ENCODE data around the gene EPAS1. TPM values are rescaled to one million over a fixed set of nuclear protein-coding genes. Genes with fewer than 3 reads are reported as not detected.

The EPAS1 gene
- total RNA-seq, 1 experiment from 2014 or later, result 106 TPM

DNA sequence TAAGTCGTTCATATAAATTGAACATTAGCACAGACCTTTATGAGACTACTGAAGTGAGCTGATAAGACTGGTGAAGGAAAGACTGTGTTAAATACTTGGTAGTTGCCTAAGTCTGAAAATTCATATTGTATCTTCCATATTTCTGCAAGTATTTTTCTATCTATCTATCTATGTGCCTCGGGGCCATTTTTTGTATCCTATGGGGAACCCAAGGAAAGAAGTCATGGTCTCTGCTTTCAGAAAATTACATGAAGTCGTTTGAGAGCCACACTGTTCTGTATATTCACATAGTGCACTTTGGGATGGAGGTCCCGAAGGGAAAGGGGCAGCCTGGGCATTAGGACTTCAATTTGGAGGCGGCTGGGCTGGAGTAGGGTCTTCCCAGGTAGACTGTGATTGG is 89.6 kb downstream of the EPAS1 start:
- no peaks in the 10 kb centered on the region for H3K27me3 ChIP-seq (ENCODE audit: control insufficient read depth, insufficient read depth, low read length)

DNA sequence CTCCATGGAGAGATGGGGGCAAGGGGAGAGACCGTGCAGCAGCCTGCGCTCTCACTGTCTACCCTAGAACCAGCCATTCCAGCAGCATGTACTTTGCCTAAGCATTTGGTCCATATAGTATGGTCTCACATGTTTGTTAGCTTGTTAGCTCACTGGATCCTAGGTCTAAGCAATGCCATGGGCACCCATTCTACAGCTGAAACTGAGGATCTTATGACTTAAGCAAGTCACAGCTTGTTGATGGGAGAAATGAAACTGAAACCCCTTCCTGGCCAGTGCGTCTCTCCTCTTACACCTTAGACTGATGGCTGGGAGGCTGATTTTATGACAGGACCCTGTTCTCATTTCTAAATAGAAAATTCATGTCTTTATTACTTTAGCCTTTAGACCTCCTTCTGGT is 90.1 kb downstream of the EPAS1 start:
- ChIA-PET POLR2A (no interaction called here), CTCF (no interaction called here)
- no peak for DNase-seq (ENCODE audit: low read depth, low spot score)
- in situ Hi-C loops (cut with HindIII; ENCODE audit: low pct_unique_long_range_greater_than_20kb, low sequenced_read_pairs), result no loop called here
- H3K4me1 ChIP-seq (ENCODE audit: control insufficient read depth, insufficient read depth, low read length), result no peaks in the 10 kb centered on the region
- H3K36me3 ChIP-seq (ENCODE audit: control insufficient read depth, insufficient read depth, low read length), result no peaks in the 10 kb centered on the region; the same call in 1 of the 2 replicates
- no TSS peak for BruUV-seq (replicated peaks)
- intact Hi-C loops (cut with micrococcal nuclease; ENCODE audit: unreplicated experiment), result no loop called here
- no peak overlapping the region for H3K4me3 ChIP-seq (ENCODE audit: low read depth in 2 of 2, low read length in 2 of 2)
- no peak for ATAC-seq
- H3K9me3 ChIP-seq (ENCODE audit: control insufficient read depth, insufficient read depth, low read depth, low read length), result no peaks in the 10 kb centered on the region
- H3K27ac ChIP-seq (ENCODE audit: low read length), result no peak overlapping the region
- H3K27me3 ChIP-seq (ENCODE audit: control insufficient read depth, insufficient read depth, low read length), result no peaks in the 10 kb centered on the region
- TF ChIP-seq, protein P1, sequence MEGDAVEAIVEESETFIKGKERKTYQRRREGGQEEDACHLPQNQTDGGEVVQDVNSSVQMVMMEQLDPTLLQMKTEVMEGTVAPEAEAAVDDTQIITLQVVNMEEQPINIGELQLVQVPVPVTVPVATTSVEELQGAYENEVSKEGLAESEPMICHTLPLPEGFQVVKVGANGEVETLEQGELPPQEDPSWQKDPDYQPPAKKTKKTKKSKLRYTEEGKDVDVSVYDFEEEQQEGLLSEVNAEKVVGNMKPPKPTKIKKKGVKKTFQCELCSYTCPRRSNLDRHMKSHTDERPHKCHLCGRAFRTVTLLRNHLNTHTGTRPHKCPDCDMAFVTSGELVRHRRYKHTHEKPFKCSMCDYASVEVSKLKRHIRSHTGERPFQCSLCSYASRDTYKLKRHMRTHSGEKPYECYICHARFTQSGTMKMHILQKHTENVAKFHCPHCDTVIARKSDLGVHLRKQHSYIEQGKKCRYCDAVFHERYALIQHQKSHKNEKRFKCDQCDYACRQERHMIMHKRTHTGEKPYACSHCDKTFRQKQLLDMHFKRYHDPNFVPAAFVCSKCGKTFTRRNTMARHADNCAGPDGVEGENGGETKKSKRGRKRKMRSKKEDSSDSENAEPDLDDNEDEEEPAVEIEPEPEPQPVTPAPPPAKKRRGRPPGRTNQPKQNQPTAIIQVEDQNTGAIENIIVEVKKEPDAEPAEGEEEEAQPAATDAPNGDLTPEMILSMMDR (IDR thresholded peaks at IDR 0.05), result no peak

More for the DNA sequence above, 89.6 kb downstream of the EPAS1 start:
- DNase-seq (ENCODE audit: low read depth, low spot score) (no peak), ATAC-seq (no peak)
- POLR2A ChIA-PET, result no interaction called here
- Histone ChIP-seq H3K4me1 (ENCODE audit: control insufficient read depth, insufficient read depth, low read length) (no peaks in the 10 kb centered on the region), H3K36me3 (ENCODE audit: control insufficient read depth, insufficient read depth, low read length) (no peaks in the 10 kb centered on the region; the same call in 1 of the 2 replicates), H3K9me3 (ENCODE audit: control insufficient read depth, insufficient read depth, low read depth, low read length) (no peaks in the 10 kb centered on the region), H3K4me3 (ENCODE audit: low read depth in 2 of 2, low read length in 2 of 2) (no peak overlapping the region), H3K27ac (ENCODE audit: low read length) (no peak overlapping the region)
- CTCF ChIA-PET, result no interaction called here
- in situ Hi-C loops (cut with HindIII; ENCODE audit: low pct_unique_long_range_greater_than_20kb, low sequenced_read_pairs) (no loop called here), intact Hi-C loops (cut with micrococcal nuclease; ENCODE audit: unreplicated experiment) (no loop called here)
- no TSS peak for BruUV-seq (replicated peaks)
- TF ChIP-seq TCF7L2 (IDR thresholded peaks at IDR 0.05; ENCODE audit: low read depth, low read length) (no peak), POLR2AphosphoS5 (IDR thresholded peaks at IDR 0.05; ENCODE audit: low read depth, low read length) (no peak), SIN3A (IDR thresholded peaks at IDR 0.05; ENCODE audit: borderline replicate concordance, insufficient read depth, low read depth, low read length) (no peak)
- TF ChIP-seq, protein P1 (IDR thresholded peaks at IDR 0.05), result no peak
- TF ChIP-seq, protein P2, sequence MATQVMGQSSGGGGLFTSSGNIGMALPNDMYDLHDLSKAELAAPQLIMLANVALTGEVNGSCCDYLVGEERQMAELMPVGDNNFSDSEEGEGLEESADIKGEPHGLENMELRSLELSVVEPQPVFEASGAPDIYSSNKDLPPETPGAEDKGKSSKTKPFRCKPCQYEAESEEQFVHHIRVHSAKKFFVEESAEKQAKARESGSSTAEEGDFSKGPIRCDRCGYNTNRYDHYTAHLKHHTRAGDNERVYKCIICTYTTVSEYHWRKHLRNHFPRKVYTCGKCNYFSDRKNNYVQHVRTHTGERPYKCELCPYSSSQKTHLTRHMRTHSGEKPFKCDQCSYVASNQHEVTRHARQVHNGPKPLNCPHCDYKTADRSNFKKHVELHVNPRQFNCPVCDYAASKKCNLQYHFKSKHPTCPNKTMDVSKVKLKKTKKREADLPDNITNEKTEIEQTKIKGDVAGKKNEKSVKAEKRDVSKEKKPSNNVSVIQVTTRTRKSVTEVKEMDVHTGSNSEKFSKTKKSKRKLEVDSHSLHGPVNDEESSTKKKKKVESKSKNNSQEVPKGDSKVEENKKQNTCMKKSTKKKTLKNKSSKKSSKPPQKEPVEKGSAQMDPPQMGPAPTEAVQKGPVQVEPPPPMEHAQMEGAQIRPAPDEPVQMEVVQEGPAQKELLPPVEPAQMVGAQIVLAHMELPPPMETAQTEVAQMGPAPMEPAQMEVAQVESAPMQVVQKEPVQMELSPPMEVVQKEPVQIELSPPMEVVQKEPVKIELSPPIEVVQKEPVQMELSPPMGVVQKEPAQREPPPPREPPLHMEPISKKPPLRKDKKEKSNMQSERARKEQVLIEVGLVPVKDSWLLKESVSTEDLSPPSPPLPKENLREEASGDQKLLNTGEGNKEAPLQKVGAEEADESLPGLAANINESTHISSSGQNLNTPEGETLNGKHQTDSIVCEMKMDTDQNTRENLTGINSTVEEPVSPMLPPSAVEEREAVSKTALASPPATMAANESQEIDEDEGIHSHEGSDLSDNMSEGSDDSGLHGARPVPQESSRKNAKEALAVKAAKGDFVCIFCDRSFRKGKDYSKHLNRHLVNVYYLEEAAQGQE (IDR thresholded peaks at IDR 0.05; ENCODE audit: insufficient read depth in 1 of 2, low read depth in 2 of 2, low read length in 1 of 2), result no peak

Measured in Panc1 (cell line).